Large intestine (tissue), 12 donors: ENCODE results near the gene SSX4B. TPM values are rescaled to one million over a fixed set of nuclear protein-coding genes. Genes with fewer than 3 reads are reported as not detected.
"Not testable (repeated sequence)": the region's sequence is repeated elsewhere in the genome, so short reads cannot be mapped to it uniquely, and the experiment has no call there.

Experiments used
- DNase-seq, 2 donors: peaks; one replicate each; pipeline versions ENCODE4 v3.0.0 to v3.0.0-alpha.2; 2013
- H3K27ac ChIP-seq: one replicate; pipeline ENCODE4 v1.5.1; 2013; ENCODE audit warnings: low read length
- H3K27me3 ChIP-seq: 2 replicates; pipeline ENCODE4 v1.6.1; 2013; ENCODE audit warnings: low read length; ENCODE audit not compliant: control insufficient read depth, insufficient read depth
- H3K36me3 ChIP-seq: 2 replicates; pipeline ENCODE4 v1.6.1; 2013; ENCODE audit warnings: low read length; ENCODE audit not compliant: control insufficient read depth, insufficient read depth
- H3K4me1 ChIP-seq: one replicate; pipeline ENCODE4 v1.6.1; 2013; ENCODE audit warnings: low read length; ENCODE audit not compliant: control insufficient read depth, insufficient read depth
- H3K4me3 ChIP-seq: one replicate; pipeline ENCODE4 v1.5.1; 2013; ENCODE audit warnings: low read length
- H3K9me3 ChIP-seq: one replicate; pipeline ENCODE4 v1.6.1; 2013; ENCODE audit warnings: mild to moderate bottlenecking, low read depth, low read length, moderate library complexity; ENCODE audit not compliant: control insufficient read depth
- WGBS: methylation state at CpG from one replicate; pipeline ENCODE4 v1.1.5; 2013; ENCODE audit warnings: low lambda C conversion rate; ENCODE audit not compliant: insufficient coverage; 5-methylcytosine and 5-hydroxymethylcytosine counted together
- long read RNA-seq, 11 donors: transcript quantifications; one replicate each; lab custom pipeline, GENCODE V29; 2026
- polyA plus RNA-seq: library from polyadenylated mRNA; unstranded; fragments of 120-200 nt; gene quantifications from one replicate; pipeline ENCODE4 v1.2.1, GENCODE V29; 2013

The SSX4B gene, protein sequence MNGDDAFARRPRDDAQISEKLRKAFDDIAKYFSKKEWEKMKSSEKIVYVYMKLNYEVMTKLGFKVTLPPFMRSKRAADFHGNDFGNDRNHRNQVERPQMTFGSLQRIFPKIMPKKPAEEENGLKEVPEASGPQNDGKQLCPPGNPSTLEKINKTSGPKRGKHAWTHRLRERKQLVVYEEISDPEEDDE
- not detected for polyA plus RNA-seq
- long read RNA-seq, donor 1: 0 reads
- long read RNA-seq, donor 2: 0 reads
- long read RNA-seq, donor 3, partial matches to known transcripts: 20 of 20 reads
- long read RNA-seq, donor 3, other reads (novel, unspliced or antisense): 0 of 20 reads
- long read RNA-seq, donor 4: 0 reads
- long read RNA-seq, donor 5: 0 reads
- long read RNA-seq, donor 6, partial matches to known transcripts: 0 of 5 reads
- long read RNA-seq, donor 6, other reads (novel, unspliced or antisense): 5 of 5 reads
- long read RNA-seq, donor 7: 0 reads
- long read RNA-seq, donor 8: 0 reads
- long read RNA-seq, donor 9: 0 reads
- long read RNA-seq, donor 10: 0 reads
- long read RNA-seq, donor 11: 0 reads

DNA sequence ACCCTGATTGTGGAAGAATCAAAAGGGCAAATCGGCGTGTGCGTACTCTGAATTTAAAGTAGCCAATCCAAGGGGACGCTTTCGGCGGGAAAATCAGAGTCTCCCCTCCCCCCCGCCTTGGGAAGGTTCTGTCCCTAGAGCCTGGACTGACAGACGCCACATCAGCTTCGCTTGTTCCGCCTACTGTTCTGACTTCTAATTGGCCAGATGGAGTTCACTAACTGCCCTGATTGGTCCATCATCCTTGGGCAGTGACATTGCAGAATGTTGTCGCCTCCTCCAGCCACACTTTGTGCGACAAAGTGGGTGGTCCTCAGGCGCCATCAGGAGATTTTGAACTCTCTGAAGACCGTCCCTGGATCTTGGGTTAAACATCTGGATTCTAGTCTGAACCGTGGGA is at the start of gene SSX4B:
SSX4B (minus strand) TSS at position 101 of the 400 bp plus-strand sequence. CDS start 588 bp downstream, outside the sequence.
- not testable (repeated sequence) for H3K27ac ChIP-seq, H3K9me3 ChIP-seq, H3K27me3 ChIP-seq, H3K4me1 ChIP-seq, H3K36me3 ChIP-seq, DNase-seq, H3K4me3 ChIP-seq
- WGBS: no CpG with 5 or more reads among the region's 15 CpGs

DNA sequence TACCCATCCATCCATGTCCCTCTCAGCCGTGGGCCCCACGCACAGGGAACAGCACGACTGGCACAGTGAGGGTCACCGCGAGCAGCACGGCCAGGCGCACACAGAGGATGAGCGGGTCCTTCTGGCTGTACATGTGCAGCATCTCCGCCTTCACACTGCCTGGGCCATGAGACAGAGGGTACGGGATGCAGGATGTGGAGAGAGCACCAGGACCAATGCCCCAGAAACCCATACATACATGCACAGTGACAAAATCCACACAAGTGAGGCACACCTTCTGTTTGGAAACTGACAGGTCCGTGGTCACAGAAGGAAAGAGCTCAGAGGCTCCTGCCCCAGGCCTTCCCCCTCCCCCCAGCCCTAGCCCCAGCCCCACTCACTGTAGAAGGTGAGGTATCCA is 48.8 kb upstream of the SSX4B start:
- peaks cover 2% of the 10 kb centered on the region for H3K36me3 ChIP-seq
- H3K9me3 ChIP-seq: no peaks in the 10 kb centered on the region
- no peaks in the 10 kb centered on the region for H3K27me3 ChIP-seq
- no peak overlapping the region for H3K27ac ChIP-seq
- H3K4me3 ChIP-seq: no peak overlapping the region
- no peaks in the 10 kb centered on the region for H3K4me1 ChIP-seq
- no CpG with 5 or more reads among the region's 11 CpGs for WGBS
- no peak for DNase-seq

DNA sequence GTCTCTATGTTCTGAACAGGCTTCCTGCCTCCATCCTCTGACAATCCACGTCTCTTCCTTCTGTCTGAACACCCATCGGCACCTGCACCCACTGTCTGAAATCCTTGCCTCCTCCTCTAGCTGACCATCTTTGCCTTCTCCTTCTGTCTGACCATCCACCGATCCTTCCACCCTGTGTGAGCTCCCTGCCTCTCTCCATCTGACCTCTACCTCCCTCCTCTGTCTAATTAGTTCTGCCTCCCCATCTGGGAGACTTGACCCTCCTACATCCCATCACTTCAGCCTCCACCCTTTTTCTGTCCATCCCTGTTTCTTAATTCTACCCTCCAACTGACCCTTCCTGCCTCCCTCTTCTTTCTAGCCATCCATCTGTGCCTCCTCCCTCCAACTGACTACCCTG is 48.3 kb upstream of the SSX4B start:
- H3K4me3 ChIP-seq: no peak overlapping the region
- peaks cover 2% of the 10 kb centered on the region for H3K36me3 ChIP-seq
- no peaks in the 10 kb centered on the region for H3K27me3 ChIP-seq
- no peaks in the 10 kb centered on the region for H3K9me3 ChIP-seq
- H3K27ac ChIP-seq: no peak overlapping the region
- no CpG with 5 or more reads among the region's 3 CpGs for WGBS
- no peak for DNase-seq
- no peaks in the 10 kb centered on the region for H3K4me1 ChIP-seq

DNA sequence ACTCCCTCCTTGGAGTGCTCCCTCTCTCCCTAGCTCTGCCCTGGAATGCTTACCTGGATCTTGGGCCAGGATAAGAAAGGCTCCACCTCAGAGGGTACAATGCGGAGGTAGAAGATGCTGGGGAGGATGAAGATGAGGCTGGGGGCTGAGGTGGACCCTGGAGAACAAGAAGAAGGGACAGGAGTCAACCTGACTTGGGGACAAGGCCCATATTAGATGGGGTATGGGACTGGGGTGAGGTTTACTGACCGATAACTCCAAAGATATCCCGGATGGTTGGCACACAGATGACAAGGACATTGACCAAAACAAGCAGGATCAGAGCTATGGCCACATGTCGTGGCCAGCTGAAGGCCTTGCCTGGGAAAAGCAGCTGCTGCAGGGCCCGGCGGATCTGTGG is 47.7 kb upstream of the SSX4B start:
- Histone ChIP-seq H3K9me3 (no peaks in the 10 kb centered on the region), H3K27me3 (no peaks in the 10 kb centered on the region), H3K27ac (no peak overlapping the region), H3K4me3 (no peak overlapping the region), H3K36me3 (peaks cover 2% of the 10 kb centered on the region), H3K4me1 (no peaks in the 10 kb centered on the region)
- DNase-seq: no peak
- no CpG with 5 or more reads among the region's 6 CpGs for WGBS

DNA sequence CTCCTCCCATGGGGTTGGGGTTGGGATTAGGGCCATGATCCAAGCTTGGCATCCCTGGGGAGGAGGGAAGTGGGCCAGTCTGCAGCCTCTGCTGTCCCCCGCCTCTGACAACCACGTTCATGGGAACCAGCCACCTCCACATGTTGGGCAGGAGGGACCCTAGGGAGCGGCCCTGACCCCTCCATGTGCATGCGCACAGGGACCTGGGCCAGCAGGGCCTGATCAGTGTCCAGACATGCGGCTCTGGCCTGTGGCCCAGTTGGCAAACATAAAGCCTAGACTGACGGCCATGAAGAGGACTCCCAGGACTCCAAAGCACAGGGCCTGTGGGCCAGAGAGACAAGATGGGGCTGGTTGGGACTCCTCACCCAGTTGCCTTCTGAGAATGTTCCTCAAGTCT is 47.0 kb upstream of the SSX4B start:
- WGBS: no CpG with 5 or more reads among the region's 6 CpGs
- Histone ChIP-seq H3K27me3 (no peaks in the 10 kb centered on the region), H3K36me3 (peaks cover 2% of the 10 kb centered on the region), H3K4me1 (no peaks in the 10 kb centered on the region), H3K4me3 (no peak overlapping the region), H3K27ac (no peak overlapping the region), H3K9me3 (no peaks in the 10 kb centered on the region)
- DNase-seq: no peak

DNA sequence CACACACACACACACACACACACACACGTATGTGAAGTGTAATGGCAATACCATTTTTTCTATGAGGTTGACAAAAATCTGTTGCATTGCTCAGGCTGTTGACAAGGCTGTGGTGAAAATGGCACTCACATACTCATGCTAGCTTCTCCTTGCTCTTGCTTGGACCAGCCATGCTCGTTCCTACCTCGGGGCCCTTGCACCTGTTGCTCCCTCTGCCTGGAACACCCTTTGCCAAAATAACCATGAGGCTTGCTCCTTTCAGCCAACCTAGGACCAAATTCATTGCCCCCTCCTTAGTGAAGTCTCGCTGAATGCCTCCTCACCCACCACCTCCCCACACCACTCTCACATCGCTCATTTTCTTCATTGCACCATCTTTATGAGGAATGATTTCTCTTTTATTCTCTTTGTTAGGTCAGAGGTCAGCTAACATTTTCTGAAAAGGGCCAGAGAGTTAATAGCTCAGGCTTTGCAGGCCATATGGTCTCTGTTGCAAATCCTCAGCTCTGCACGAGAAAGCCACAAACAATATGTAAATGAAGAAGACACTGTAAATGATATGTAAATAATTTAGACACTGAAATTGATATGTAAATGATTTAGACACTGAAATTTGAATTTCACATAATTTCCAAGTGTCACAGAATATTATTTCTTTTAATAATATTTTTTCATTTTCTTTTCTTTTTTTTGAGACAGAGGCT is 45.0 kb upstream of the SSX4B start:
- Histone ChIP-seq H3K36me3 (peaks cover under 1% of the 10 kb centered on the region), H3K27ac (no peak overlapping the region), H3K27me3 (no peaks in the 10 kb centered on the region), H3K4me3 (no peak overlapping the region), H3K9me3 (no peaks in the 10 kb centered on the region), H3K4me1 (no peaks in the 10 kb centered on the region)
- no CpG with 5 or more reads among the region's 6 CpGs for WGBS
- no peak for DNase-seq

DNA sequence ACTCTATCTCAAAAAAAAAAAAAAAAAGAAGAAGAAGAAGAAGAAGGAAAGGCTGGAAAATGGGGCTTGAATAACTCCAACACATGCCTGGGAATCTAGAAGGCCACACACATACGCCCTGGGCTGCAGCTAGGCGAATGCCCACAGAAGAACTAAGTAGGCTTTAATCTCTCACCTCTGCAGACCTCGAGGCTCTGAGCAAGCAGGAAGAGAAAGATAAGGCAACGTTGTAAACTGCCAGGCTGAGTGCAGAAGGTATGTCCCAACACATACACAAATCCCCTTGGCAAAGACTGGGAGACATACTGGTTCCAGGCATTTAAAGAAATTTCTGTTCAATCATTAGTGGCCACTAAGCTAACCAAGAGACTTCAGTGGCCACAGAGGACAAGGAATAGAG is 39.9 kb upstream of the SSX4B start:
- H3K27me3 ChIP-seq: no peaks in the 10 kb centered on the region
- no peaks in the 10 kb centered on the region for H3K36me3 ChIP-seq
- no CpG with 5 or more reads among the region's 4 CpGs for WGBS
- peak; percentile 38 to 57 for DNase-seq
- H3K27ac ChIP-seq: no peak overlapping the region
- H3K4me1 ChIP-seq: no peaks in the 10 kb centered on the region
- H3K4me3 ChIP-seq: no peak overlapping the region
- H3K9me3 ChIP-seq: no peaks in the 10 kb centered on the region

DNA sequence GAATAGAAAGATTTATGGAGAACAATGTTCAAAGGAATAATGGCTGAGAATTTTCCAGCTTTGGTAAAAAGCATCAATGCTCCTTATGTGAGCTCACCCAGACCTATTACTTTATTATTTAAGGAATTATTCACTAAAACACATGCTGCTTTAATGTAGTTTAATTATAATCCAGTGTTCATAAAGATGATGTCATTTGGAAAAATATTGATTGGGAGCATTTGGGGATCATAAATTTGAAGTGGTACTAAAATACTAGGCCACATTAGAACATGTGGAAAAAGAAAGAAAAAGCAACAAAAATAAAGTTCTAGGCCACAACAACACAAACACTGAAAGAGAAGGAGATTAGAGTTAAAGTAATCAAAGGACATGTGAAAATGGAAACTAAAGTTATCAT is 38.3 kb upstream of the SSX4B start:
- H3K9me3 ChIP-seq: no peaks in the 10 kb centered on the region
- no peak for DNase-seq
- H3K4me1 ChIP-seq: no peaks in the 10 kb centered on the region
- no peaks in the 10 kb centered on the region for H3K36me3 ChIP-seq
- no peak overlapping the region for H3K27ac ChIP-seq
- no peak overlapping the region for H3K4me3 ChIP-seq
- no peaks in the 10 kb centered on the region for H3K27me3 ChIP-seq

DNA sequence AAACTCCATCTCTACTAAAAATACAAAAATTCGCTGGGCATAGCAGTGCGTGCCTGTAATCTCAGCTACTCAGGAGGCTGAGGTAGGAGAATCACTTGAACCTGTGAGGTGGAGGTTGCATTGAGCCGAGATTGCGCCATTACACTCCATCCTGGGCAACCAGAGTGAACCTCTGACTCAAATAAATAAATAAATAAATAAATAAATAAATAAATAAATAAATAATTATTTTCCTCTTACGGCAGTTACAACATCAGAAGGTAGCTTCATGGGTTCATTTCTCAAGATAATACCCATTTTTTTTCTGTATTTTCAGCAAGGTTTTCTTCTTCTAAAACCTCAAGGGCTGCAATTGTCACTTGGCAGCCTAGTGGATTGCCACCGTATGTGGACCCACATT is 35.4 kb upstream of the SSX4B start:
- DNase-seq, H3K27me3 ChIP-seq, H3K4me3 ChIP-seq, H3K4me1 ChIP-seq, H3K36me3 ChIP-seq, H3K9me3 ChIP-seq, H3K27ac ChIP-seq: not testable (repeated sequence)
- no CpG with 5 or more reads among the region's 6 CpGs for WGBS

DNA sequence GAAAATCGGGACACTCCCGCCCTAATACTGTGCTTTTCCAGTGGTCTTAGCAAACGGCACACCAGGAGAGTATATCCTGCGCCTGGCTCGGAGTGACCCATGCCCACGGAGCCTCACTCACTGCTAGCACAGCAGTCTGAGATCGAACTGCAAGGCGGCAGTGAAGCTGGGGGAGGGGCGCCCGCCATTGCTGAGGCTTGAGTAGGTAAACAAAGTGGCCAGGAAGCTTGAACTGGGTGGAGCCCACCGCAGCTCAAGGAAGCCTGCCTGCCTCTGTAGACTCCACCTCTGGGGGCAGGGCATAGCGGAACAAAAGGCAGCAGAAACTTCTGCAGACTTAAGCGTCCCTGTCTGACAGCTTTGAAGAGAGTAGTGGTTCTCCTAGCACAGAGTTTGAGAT is 22.0 kb upstream of the SSX4B start:
- H3K4me3 ChIP-seq, H3K9me3 ChIP-seq, H3K27ac ChIP-seq, DNase-seq, H3K27me3 ChIP-seq, H3K36me3 ChIP-seq, H3K4me1 ChIP-seq: not testable (repeated sequence)
- no CpG with 5 or more reads among the region's 13 CpGs for WGBS
